GM10248 (cell line): ENCODE results near the gene SGCD.

Experiments
- CTCF ChIA-PET: fragments of 300-600 bp; sonication (Branson Sonifier 250); formaldehyde crosslinking; extraction: SDS; loops from one replicate; lab custom pipeline; 2021; ENCODE audit warnings: antibody characterized with exemption; lab: Yijun Ruan, JAX
- POLR2A ChIA-PET: fragments of 350-650 bp; sonication (Branson Sonifier 250); formaldehyde crosslinking; extraction: SDS; loops from one replicate; lab custom pipeline; 2020; ENCODE audit warnings: antibody characterized with exemption; lab: Yijun Ruan, JAX
- DNase-seq: peaks from one replicate; pipeline ENCODE4 v3.0.0; 2012; ENCODE audit errors: extremely low spot score
- CTCF ChIP-seq: IDR thresholded peaks from 2 replicates; pipeline ENCODE4 v1.5.1; 2012; ENCODE audit warnings: mild to moderate bottlenecking, low read depth; ENCODE audit errors: extremely low read depth, missing control alignments, control extremely low read depth

Gene SGCD

GRCh38 chr5:156706631-156707030 lies 379.7 kb downstream of the SGCD start:
- ChIA-PET CTCF (no interaction called here), POLR2A (no interaction called here)
- no peak for TF ChIP-seq CTCF
- DNase-seq = no peak

DNA sequence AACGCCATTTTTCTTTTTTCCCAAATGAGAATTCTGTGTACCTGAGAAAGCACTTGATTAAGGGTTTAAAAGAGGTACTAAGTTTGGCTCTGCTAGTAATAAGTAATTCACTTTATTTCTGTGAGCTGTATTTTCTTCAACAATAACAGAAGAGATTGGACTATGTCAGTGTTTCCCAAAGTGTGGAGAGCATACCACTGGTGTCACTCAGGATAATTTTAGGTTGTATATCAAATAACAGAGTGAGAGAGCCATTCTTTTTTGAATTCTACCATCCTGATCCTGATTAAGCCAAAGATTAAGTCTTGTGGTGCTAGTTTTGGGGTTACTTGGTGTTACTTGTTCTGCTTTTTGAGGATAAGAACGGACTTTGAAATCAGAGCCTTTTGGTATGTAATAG lies 380.8 kb downstream of the SGCD start:
- POLR2A ChIA-PET = no interaction called here
- CTCF ChIA-PET = no interaction called here
- no peak for TF ChIP-seq CTCF
- DNase-seq = no peak

- CTCF ChIA-PET = no interaction called here
- POLR2A ChIA-PET = no interaction called here
- DNase-seq = no peak
- TF ChIP-seq CTCF = no peak
Observed at GRCh38 chr5:156715287-156715686, 388.3 kb downstream of the SGCD start.

DNA sequence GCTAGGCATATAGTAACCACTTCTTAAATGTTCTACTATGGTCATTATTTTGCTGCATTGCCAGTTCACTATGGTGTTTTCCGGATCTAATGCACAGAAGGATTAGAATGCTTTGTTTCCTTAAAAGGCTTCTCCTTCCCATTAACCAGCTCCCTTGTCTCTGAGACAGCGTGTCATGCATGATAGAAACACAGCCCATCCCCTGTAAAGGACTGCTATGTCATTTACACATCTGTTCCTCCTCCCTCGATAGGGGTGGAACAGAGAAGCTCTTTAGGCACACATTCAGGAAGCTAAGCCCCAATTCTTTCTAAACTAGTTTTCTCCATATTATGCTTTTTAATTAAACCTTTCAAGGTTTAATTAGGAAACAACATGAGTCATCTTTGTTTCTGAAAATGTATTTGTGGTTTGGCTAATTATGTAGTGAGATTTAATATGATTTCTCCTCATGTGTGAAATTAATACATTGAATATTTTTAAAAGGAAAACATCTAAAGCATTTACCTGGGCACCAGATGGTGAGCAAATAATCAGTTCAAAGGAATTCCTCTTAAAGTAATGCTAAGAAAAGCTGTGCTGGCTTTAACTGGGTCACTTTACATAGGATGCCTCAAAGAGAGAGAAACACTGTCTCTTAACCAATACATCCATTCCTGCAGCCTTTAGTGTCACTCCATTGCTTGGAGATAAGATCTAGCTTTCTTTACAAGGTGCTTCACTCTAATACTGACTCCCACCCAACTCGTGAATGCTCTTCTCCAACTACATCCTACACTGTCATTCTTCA lies 389.8 kb downstream of the SGCD start:
- DNase-seq = no peak
- CTCF ChIA-PET = interaction anchor here (0.8 to 1.3 kb wide), 2 partner anchors 13 to 14 kb away, joined by 3 read pairs; no protein-coding TSS in a partner anchor
- no peak for TF ChIP-seq CTCF
- POLR2A ChIA-PET = no interaction called here

DNA sequence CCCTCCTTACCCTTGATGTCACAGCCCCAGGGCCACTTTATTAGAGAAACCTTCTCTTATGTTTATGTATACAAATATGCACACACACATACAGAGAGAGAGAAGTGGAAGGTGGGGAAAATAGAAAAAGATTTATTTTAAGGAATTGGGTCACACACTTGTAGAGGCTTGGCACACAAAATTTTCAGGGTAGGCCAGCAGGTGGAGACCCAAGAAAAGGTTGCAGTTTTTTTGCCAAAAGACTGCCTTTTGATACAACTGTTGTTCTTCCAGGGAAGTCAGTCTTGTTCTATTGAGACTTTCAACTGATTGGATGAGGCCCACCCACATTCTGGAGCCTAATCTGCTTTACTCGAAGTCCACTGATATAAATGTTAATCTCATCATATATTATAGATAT lies 392.0 kb downstream of the SGCD start:
- CTCF ChIA-PET = no interaction called here
- POLR2A ChIA-PET = no interaction called here
- DNase-seq = no peak
- no peak for TF ChIP-seq CTCF

DNA sequence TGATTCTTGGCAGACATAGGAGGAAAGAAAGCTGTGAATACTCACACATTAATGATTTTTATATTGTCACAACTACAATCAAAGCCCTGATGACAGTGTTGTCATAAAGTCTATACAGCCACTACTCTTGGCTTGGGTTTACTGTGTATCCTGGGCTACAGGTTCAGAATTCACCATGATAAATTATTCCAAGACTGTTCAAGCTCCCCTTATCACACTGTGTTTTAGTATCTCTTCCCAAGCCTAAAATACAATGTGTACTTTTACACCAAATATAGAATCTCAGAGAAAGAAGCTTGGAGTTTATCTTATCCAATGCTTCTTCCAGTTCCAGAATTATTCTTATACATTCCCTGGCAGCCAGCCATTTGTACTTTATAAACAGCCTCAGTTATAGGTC lies 395.4 kb downstream of the SGCD start:
- CTCF ChIA-PET = interaction anchor here (0.9 to 1.6 kb wide), 5 partner anchors 9 to 25 kb away, joined by 3 read pairs; no protein-coding TSS in a partner anchor
- POLR2A ChIA-PET = no interaction called here
- DNase-seq = no peak
- TF ChIP-seq CTCF = no peak
